LNCAP (cell line): ENCODE data around the gene TGM5.

Experiments used
- TF ChIP-seq, protein P1 (sequence below): fragments of 450-650 bp; IDR thresholded peaks from 2 replicates; pipeline ENCODE4 v1.5.1; 2017; ENCODE audit warnings: mild to moderate bottlenecking

Gene TGM5

DNA sequence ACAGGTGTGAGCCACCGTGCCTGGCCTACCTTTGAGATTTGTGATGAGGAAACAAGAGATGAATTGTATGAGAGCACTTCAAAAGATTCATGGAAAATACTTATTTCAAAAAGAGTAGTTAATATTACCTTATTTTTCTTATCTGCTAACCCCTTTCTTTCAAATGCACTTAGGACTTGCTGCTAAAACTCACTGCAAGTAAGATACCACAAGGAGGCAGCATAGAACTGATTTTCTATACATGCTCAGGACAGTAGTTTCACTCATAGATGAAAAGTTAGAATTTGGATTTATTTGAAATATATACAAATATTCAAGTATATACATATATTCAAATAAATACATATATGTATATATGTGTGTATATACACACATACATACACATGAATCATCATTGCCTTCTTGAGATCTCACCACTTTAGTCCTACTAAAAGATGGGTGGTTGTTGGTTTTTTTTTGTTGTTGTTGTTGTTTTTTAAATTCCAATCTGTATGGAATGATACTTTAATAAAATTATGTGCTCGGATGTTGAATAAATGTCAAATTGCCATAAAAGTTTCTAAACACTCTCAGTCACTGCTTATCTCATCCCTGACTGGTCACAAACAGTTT lies 79.1 kb downstream of the TGM5 start:
- TF ChIP-seq, protein P1, sequence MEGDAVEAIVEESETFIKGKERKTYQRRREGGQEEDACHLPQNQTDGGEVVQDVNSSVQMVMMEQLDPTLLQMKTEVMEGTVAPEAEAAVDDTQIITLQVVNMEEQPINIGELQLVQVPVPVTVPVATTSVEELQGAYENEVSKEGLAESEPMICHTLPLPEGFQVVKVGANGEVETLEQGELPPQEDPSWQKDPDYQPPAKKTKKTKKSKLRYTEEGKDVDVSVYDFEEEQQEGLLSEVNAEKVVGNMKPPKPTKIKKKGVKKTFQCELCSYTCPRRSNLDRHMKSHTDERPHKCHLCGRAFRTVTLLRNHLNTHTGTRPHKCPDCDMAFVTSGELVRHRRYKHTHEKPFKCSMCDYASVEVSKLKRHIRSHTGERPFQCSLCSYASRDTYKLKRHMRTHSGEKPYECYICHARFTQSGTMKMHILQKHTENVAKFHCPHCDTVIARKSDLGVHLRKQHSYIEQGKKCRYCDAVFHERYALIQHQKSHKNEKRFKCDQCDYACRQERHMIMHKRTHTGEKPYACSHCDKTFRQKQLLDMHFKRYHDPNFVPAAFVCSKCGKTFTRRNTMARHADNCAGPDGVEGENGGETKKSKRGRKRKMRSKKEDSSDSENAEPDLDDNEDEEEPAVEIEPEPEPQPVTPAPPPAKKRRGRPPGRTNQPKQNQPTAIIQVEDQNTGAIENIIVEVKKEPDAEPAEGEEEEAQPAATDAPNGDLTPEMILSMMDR: peak; percentile 74

DNA sequence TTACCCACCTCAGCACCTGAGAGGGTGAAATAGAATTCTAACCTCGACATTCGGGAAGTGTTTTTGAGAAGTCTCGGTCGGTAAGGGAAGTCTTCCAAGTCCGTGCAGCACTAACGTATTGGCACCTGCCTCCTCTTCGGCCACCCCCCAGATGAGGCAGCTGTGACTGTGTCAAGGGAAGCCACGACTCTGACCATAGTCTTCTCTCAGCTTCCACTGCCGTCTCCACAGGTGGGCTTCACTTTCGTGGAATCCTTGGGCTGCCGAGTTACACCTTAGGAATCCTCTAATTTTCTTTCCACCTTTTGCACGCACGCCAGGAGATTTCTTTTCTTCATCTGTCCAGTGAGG lies 80.8 kb downstream of the TGM5 start:
- TF ChIP-seq, protein P1: no peak

DNA sequence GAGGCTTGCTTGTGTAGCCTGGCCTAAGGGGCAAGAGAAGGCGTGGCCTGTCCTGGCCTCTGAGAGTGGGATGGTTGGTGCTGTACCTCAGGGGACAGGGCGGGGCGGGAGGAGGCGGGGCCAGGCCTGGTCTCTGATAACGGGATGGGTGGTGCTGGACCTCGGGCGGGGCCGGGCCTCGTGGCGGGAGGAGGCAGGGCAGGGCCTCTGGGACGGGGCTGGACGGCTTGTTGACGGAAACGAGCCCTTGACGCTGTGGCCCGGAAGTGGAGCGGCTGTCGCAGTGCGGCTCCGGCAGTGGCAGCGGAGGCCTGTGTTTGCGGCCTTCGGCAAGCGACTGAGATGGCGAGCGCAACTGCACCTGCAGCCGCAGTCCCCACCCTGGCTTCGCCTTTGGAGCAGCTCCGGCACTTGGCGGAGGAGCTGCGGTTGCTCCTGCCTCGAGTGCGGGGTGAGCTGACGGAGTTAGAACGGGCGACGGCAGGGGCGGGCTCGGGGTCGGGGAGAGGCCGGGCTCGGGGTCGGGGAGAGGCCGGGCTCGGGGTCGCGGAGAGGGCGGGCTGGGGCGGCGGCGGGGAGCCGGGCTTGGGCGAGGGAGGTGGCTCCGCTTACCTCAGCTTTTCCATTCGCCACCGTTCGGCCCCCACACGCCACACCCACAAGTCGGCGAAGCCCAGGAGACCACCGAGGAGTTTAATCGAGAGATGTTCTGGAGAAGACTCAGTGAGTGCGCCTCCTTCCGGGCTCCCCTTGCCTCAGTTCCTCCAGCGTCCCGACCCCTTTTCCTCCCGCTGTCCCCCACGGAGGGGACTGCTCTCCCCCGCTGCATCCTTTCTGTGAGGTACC lies 81.3 kb downstream of the TGM5 start, which contains the start of gene CCNDBP1:
Gene CCNDBP1 (plus strand): TSS at position 247 of the 846 bp plus-strand sequence. CDS start 96 bp downstream, at position 343.
- TF ChIP-seq, protein P1: peak; percentile 42

DNA sequence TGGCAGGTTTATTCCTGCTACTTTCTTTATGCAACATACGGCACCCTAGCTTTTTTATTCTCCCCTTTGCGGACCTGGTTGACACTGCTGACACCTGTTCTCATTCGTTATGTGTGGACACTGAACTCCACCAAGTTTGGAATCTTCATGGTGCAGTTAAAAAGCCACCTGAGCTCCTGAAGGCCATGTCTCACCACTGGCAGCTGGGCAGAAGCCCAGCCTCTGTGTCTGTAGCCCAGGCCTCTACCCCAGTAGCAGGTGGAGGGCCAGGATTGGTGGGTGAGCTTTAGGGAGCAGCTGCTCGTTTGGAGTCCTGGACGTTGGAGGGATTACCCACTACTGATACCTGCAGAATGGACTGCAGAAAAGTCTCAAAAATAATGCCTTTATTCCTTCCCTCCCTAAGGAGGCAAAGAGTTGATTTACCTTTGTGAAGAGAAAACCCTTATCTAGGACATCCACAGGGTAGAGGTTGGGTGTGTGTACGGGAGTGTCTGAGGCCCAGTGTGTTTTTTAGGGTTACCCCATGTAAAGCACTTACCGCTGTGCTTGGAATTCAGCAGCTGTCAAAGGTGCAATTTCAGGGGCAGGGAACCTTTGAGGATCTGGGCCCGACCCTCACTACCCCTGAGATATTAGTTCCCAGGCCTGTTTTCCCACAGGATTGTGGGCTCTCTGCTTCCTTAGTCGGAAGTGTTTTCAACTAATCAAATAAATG lies 82.2 kb downstream of the TGM5 start:
- TF ChIP-seq, protein P1: no peak

DNA sequence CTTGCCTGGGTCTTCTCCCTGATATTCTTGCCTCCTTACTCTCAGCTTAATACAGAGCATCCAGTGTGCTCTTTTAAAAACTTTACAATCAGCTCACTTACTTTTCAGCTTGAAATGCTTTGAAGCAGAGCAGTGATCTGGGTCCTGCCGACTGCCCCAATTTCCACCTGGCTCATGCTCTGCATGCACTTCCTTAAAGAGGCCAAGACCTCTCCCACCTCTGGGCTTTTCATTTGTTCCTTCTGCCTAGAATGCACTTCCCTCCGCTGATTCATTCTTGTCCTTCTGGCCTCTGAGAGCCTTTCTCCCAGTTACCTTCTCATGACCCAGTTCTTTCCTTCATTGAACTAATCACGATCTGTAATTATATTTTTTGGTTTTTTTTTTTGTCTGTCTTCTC lies 83.5 kb downstream of the TGM5 start:
- TF ChIP-seq, protein P1: no peak
